HuH-7.5 (cell line): Measurements from ENCODE around the gene ATRX.
"Not testable (repeated sequence)": the region's sequence is repeated elsewhere in the genome, so short reads cannot be mapped to it uniquely, and the experiment has no call there.

ENCODE experiments used
- DNase-seq: peaks from one replicate; pipeline ENCODE4 v3.0.0; 2011; ENCODE audit warnings: low spot score

Gene ATRX

DNA sequence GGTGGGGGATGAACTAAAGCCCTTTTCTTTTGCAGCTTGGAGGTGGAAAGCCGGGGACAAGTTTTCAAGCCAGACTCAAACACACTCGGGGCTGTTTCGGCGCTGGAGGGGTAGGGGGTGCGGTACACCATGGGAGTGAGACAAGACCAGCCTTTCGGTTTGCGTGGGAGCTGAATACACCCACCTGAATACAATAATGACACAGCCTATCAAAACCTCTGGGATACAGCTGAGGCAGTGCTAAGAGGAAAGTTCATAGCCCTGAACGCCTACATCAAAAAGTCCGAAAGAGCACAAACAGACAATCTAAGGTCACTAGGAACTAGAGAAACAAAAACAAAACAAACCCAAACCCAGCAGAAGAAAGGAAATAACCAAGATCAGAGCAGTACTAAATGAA lies 163.3 kb downstream of the ATRX start:
- DNase-seq: no peak

GRCh38 chrX:77622233-77622632 lies 163.8 kb downstream of the ATRX start:
- no peak for DNase-seq

DNA sequence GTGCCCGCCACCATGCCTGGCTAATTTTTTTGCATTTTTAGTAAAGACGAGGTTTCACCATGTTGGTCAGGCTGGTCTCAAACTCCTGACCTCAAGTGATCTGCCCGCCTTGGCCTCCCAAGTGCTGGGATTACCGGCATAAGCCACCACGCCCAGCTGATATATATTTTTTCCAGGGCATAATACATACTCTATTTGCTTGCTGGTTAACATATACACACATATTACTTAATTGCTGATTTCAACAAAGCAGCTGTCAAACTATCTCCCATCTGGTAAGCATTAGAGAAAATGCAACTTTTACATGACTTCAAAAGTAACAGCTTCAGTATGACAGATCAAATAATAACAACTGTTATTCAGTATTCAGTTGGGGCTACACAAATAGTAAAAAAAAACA lies 164.6 kb downstream of the ATRX start:
- DNase-seq: not testable (repeated sequence)

- DNase-seq: no peak
Measured at GRCh38 chrX:77617206-77617605, 168.8 kb downstream of the ATRX start.

DNA sequence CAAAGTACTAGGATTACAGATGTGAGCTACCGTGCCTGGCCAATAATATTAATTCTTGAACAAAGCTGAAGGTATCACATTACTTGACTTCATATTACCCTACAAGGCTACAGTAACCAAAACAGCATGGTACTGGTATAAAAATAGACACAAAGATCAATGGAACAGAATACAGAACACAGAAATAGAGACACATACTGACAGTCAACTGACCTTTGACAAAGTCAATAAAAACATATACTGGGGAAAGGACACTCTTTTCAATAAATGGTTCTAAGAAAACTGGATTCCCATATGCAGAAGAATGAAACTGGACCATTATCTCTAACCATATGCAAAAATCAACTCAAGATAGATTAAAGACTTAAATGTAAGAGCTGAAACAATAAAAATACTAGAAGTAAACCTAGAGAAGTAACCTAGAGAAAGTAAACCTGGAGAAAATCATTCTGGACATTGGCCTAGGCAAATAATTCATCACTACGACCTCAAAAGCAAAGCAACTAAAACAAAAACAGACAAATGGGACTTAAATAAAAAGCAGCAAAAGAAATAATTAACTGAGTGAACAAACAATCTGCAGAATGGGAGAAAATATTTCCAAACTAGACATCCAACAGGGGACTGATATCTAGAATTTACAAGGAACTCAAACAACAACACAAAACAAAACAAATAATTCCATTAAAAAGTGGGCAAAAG lies 182.2 kb downstream of the ATRX start:
- no peak for DNase-seq

DNA sequence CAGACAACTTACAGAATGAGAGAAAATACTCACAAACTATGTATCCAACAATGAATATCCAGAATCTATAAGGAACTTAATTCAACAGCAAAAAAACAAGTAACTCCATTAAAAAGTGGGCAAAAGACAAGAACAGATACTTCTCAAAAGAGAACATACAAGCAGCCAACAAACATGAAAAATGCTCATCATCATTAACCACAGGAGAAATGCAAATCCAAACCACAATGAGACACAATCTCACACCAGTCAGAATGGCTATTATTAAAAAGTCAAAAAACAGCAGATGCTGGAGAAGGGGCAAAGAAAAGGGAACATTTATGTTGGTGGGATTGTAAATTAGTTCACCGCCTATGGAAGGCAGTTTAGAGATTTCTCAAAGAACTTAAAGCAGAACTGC lies 188.5 kb downstream of the ATRX start:
- DNase-seq: no peak

GRCh38 chrX:77597090-77597489 lies 188.9 kb downstream of the ATRX start:
- no peak for DNase-seq

GRCh38 chrX:77595848-77596247 lies 190.2 kb downstream of the ATRX start:
- DNase-seq: no peak

DNA sequence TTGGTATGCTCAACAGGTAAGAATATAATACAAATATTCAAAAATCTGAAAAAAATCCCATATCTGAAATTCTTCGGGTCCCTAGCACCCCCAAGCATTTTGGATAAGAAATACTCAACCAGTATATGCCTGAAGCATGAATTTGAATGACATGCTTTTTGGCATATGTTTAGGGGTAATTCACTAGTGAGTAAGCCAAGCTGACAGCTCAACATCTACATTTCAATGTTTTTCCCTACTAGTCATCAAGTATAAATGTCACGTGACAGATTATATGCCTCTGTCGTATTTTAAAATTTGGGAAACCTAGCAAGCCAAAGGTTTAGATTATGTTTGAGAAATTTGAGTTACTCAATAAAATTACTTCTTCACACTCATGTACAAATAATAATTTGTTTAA lies 213.7 kb downstream of the ATRX start:
- DNase-seq: no peak

- no peak for DNase-seq
Measured at GRCh38 chrX:77565278-77565677, 220.7 kb downstream of the ATRX start.

DNA sequence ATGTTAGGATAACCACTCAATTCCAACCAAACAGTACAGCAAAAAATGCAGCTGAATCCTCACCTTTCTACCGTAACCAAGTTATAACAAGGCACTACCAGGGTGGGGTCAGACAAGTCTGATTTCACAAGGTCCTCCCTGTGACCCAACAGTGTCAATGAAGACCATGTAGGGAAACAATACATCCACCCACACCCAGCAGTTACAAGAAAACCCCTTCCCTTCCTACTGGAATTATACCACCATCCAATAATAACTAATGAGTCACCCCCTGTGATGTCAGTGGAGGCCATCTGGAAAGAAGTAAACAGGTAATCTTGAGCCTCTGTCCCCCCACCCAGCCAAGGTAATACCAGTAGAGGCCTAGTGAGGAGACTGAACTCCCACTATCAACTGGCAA lies 221.2 kb downstream of the ATRX start:
- no peak for DNase-seq

- no peak for DNase-seq
Measured at GRCh38 chrX:77561372-77561771, 224.6 kb downstream of the ATRX start.

GRCh38 chrX:77556276-77556675 lies 229.7 kb downstream of the ATRX start:
- no peak for DNase-seq

- DNase-seq: no peak
Measured at GRCh38 chrX:77548751-77549150, 237.3 kb downstream of the ATRX start.

DNA sequence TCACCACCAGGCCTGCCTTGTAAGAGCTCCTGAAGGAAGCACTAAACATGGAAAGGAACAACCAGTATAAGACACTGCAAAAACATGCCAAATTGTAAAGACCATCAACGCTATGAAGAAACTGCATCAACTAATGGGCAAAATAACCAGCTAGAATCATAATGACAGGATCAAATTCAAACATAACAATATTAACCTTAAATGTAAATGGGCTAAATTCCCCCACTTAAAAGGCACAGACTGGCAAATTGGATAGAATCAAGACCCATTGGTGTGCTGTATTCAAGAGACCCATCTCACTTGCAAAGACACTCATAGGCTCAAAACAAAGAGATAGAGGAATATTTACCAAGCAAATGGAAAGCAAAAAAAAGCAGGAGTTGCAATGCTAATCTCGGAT lies 246.2 kb downstream of the ATRX start:
- not testable (repeated sequence) for DNase-seq

DNA sequence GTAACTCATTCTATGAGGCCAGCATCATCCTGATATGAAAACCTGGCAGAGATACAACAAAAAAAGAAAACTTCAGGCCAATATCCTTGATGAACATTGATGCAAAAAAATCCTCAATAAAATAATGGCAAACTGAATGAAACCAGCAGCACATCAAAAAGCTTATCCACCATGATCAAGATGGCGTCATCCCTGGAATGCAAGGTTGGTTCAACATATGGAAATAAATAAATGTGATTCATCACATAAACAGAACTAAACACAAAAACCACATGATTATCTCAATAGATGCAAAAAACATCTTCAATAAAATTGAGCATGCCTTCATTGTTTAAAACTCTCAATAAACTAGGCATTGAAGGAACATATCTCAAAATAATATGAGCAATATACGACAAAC lies 254.8 kb downstream of the ATRX start:
- DNase-seq: not testable (repeated sequence)

- no peak for DNase-seq
Measured at GRCh38 chrX:77528034-77528433, 258.0 kb downstream of the ATRX start.

GRCh38 chrX:77527233-77528001 lies 258.6 kb downstream of the ATRX start:
- DNase-seq: no peak

DNA sequence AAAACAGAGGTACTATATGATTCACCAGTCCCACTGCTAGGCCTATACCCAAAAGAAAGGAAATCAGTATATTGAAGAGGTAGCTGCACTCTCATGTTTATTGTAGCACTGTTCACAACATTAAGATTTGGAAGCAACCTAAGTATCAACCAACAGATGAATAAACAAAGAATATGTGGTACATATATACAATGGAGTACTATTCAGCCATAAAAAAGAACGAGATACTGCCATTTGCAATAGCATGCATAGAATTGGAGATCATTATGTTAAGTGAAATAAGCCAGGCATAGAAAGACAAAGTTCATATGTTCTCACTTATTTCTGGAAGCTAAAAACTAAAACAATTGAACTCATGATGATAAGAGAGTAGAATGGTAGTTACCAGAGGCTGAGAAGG lies 266.3 kb downstream of the ATRX start:
- DNase-seq: no peak

DNA sequence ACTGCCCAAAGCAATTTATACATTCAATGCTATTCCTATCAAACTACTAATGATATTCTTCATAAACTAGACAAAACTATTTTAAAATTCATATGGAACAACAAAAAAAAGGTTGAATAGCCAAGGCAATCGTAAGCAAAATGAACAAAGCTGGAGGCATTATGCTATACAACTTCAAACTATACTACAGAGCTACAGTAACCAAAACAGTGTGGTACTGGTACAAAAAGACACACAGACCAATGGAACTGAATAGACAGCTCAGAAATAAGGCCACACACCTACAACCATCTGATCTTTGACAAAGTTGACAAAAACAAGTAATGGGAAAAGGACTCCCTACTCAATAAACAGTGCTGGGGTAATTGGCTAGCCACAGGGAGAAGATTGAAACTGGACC lies 271.8 kb downstream of the ATRX start:
- no peak for DNase-seq

DNA sequence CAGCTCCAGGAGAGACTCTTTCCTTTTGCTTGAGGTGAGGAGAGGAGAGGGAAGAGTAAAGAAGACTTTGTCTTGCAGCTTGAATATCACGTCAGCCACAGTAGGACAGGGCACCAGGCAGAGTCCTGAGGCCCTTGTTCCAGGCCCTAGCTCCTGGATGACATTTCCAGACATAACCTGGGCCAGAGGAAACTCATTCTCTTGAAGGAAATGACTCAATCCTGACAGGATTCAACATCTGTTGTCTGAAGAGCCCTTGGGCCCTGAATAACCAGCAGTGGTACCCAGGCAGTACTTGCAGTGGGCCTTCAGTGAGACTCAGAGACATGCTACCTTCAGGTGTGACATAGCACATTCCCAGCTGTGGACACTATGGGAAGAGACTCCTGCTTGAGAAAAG lies 276.0 kb downstream of the ATRX start:
- DNase-seq: no peak

GRCh38 chrX:77505227-77505626 lies 280.8 kb downstream of the ATRX start:
- no peak for DNase-seq

- DNase-seq: no peak
Measured at GRCh38 chrX:77502951-77503525, 283.0 kb downstream of the ATRX start.
